Stimulated activated CD8-positive, alpha-beta memory T cell treated with anti-CD3 and anti-CD28 coated beads, Interleukin-4, amount 100 ng/mL, for 4 hours (primary cell): ENCODE data around the gene CHCHD3.
"Not testable (repeated sequence)": the region's sequence is repeated elsewhere in the genome, so short reads cannot be mapped to it uniquely, and the experiment has no call there.

Experiments
- DNase-seq, 2 donors: peaks; one replicate each; pipeline ENCODE4 v3.0.0-alpha.2; 2020; ENCODE audit warnings: low read depth in 2 of 2, low spot score in 1 of 2

The CHCHD3 gene

DNA sequence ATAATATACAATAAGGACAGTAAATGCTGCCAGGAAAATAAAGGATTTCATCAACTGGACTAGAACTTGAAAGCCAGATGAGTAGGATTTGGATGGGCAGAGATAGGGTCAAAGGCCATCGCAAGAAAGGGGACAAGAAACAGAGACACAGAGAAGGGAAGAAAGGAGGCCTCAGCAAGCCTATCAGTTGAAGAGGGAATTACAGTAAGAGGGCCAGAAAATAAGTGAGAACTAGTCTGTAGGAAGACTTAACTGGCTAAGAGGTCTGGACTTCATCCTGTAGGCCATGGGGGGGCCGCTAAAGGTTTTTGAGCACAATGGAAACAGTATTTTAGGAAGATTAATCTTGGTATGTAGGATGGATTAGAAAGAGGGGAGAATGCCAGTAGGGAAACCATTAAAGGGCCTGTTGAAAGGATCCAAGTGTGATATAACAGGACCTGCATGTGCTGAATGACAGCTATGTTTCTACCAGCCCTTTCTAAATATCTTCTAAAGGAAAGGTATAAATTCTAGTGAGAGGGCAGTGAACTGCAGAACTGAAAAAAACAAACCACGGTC is 174.4 kb downstream of the CHCHD3 start:
- DNase-seq = no peak

- DNase-seq = no peak
These were observed 175.6 kb downstream of the CHCHD3 start for GRCh38 chr7:132906193-132906835.

DNA sequence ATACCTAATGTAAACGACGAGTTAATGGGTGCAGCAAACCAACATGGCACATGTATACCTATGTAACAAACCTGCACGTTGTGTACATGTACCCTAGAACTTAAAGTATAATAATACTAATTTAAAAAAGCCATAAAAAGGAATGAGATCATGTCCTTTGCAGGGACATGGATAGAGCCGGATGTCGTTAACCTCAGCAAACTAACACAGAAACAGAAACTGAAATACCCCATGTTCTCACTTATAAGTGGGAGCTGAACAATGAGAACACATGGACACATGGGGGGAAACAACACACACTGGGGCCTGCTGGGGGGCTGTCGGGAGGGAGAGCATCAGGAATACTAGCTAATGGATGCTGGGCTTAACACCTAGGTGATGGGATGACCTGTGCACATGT is 176.8 kb downstream of the CHCHD3 start:
- DNase-seq = not testable (repeated sequence)

- DNase-seq = no peak
These were observed 177.7 kb downstream of the CHCHD3 start for GRCh38 chr7:132904209-132904608.

GRCh38 chr7:132902294-132902693 is 179.6 kb downstream of the CHCHD3 start:
- not testable (repeated sequence) for DNase-seq

- no peak for DNase-seq
These were observed 180.6 kb downstream of the CHCHD3 start for GRCh38 chr7:132901241-132901640.

DNA sequence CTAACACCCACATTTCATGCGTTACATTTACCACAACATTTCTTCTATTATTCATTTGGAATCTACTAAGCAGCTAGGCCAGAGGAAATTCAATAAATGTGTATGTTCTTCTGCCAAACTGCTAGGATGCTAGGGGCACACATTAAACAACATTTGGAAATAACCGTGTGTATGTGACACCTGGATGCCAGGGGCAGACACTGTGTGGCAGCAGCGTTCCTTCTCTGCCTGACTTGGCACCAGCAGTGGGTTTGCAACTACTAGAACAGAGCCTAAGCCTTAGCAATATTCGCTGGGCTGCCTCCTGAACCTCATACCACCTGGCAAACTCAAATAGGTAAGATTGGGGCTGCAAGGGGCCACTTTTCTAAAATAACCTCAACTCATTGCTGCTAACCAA is 182.1 kb downstream of the CHCHD3 start:
- no peak for DNase-seq

GRCh38 chr7:132898641-132899175 is 183.2 kb downstream of the CHCHD3 start:
- not testable (repeated sequence) for DNase-seq

DNA sequence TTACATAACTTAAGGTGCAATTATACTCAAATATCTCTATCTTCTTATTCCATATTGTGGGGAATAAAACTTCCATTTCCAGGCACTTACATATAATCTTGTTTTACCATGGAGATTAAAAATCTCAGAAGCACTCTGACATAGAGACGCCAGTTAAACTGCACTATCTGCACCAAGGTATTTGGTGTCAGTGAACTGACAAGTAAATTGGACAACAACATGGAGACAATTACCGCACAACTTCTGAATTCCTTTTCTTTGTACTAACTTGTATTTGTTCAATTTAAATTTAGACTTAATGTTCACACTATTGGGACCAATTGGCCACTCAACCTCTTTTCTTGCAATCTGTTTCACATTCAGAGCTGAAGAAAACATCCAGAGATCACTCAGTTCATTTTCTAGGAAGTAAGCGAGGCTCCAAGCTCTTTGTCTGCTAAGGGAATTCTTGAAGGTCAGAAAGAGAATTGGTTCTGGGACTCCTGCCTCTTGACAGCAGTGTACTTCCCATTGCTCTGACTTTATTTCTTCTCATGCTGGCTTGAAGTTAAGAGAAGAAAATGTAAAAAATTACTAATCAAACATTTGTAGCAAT is 184.7 kb downstream of the CHCHD3 start:
- no peak for DNase-seq

GRCh38 chr7:132895231-132895630 is 186.7 kb downstream of the CHCHD3 start:
- DNase-seq = no peak

GRCh38 chr7:132893560-132893959 is 188.3 kb downstream of the CHCHD3 start:
- DNase-seq = no peak

GRCh38 chr7:132892744-132893143 is 189.1 kb downstream of the CHCHD3 start:
- DNase-seq = not testable (repeated sequence)

DNA sequence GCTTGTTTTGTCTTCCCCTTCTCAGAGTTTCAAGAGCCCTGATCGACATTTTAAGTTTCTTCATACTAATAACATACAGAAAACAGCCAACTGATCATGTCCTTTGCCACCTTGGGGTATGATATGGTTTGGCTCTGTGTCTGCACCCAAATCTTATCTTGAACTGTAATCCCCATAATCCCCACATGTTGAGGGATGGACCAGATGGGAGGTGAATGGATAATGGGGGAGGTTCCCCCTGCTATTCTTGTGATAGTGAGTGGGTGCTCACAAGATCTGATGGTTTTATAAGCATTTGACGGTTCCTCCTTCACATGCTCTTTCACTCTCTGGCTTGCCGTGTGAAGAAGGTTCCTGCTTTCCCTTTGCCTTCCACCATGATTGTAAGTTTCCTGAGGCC is 190.3 kb downstream of the CHCHD3 start:
- no peak for DNase-seq

DNA sequence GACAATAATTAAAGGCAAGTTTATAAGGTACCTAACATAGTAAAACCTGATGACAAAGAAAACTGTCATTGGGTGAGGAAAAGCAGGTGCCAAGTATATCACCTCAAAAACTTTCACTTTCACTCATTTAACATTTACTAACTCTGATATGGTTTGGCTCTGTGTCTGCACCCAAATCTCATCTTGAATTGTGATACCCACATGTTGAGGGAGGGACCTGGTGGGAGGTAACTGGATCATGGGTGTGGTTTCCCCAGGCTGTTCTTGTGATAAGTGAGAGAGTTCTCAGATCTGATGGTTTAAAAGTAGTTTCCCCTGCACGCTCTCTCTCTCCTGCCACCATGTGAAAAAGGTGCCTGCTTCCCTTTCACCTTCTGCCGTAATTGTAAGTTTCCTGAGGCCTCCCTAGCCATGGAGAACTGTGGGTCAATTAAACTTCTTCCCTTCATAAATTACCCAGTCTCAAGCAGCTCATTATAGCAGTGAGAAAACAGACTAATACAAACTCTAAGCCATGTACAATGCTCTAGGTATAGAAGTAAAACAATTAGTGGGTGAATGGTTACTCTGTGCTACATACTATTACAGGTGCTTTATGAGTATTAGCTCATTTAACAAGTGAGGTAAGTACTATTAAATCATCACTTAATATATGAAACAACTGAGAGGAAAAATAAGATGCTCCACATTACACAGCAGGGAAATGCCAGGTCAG is 199.0 kb downstream of the CHCHD3 start:
- no peak for DNase-seq

- no peak for DNase-seq
These were observed 200.6 kb downstream of the CHCHD3 start for GRCh38 chr7:132881317-132881716.

DNA sequence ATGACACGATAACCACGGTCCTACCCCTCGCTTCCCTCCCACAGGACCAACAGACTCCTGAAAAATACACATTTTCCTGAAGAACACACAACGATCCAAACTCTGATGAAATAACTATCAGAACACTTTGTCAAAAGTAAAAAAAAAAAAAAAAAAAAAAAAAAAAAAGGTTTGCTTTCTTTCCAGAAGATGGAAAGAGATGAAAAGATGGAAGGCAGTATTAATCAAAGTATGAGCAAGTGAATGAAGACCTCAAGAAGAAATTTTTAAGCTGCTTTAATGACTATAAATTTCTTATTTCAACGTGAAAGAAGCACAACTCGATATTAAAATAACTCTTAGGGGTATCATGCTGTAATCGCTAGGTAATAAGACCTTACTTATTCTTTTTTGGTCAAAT is 202.3 kb downstream of the CHCHD3 start:
- no peak for DNase-seq

DNA sequence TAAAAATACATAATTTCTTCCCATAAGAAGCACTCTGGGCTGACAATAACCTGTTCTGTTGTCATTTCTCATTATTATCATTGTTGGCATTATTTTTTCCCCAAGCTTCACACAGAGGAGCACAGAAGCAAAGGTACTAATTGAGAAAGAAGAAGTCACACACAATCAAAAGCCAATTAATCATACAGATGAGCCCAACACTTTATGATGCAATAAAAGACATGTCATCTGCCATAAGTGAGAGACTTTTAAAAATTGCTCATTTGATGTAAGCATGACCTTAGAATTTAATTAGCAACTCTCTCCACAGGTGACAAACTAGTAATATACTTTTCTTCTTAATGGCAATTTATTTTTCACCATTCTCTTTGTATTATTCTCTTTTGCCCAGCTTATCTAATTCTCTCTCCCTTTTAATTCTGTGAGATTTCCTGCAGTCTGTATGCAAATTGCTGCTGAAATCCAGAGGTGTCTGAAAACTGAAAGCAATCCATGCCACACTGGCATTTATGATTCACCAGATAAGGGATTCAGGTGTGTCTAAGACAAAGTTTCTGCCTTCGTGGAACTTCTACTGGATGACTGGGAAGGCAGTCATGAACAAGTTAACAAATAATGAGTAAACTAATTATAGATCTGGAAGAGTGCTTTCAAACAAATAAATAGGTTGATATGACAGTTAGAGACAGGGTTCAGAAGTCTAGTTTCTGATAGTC is 203.5 kb downstream of the CHCHD3 start:
- DNase-seq = no peak

DNA sequence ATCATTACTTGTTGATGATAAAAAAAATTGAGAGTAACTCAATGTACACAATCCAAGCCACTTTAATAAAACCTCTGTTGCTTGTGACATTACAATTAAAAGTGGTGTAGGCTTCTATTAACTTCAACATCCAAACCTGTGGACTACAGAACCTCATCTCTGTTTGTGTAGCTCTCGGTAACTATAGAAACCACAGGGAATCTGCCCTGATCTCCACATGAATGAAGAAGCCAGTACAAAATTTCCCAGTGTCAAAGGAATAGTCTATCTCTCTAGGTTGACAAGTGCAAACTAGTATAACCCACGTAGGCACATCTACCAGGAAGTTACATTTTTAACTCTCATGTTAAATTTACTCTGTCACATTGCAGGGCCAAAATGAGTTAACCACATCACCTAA is 204.3 kb downstream of the CHCHD3 start:
- no peak for DNase-seq

DNA sequence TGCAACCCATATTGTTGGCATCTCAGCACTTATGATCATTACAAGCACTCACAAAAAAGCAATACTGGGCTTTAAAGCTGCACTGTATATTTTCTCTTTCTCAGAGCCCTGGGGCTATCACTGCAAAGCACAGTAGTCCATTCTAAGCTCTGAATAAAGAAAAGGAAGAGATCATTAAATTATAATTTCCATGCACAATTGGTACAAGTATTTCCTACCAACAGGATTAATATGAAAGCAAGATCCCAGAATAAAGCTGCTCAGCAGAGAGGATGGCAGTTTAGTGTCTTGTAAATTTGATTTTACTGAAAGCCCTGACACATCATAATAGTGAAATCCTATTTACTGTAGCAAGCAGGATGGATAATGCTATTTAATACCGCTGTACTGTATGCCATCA is 205.3 kb downstream of the CHCHD3 start:
- DNase-seq = no peak

GRCh38 chr7:132872034-132872433 is 209.9 kb downstream of the CHCHD3 start:
- DNase-seq = no peak

GRCh38 chr7:132871419-132871818 is 210.5 kb downstream of the CHCHD3 start:
- no peak for DNase-seq
